GM12865 (cell line): ENCODE data around the gene WDFY4.

Experiments used
- DNase-seq: peaks from one replicate; pipeline ENCODE4 v3.0.0; 2010; ENCODE audit warnings: low read depth
- H3K4me3 ChIP-seq: 2 replicates; pipeline ENCODE4 v1.5.1; 2011; ENCODE audit warnings: mild to moderate bottlenecking, low read depth, low read length, control low read depth
- CTCF ChIP-seq: IDR thresholded peaks from 2 replicates; pipeline ENCODE4 v1.5.1; 2011; ENCODE audit warnings: low read length, control low read depth, low read depth, inconsistent platforms; ENCODE audit not compliant: insufficient read depth; ENCODE audit errors: missing control alignments

Gene WDFY4

GRCh38 chr10:49000437-49001398 is 316.0 kb downstream of the WDFY4 start:
- DNase-seq: no peak
- H3K4me3 ChIP-seq: no peak overlapping the region
- no peak for TF ChIP-seq CTCF

GRCh38 chr10:49001402-49001801 is 316.7 kb downstream of the WDFY4 start:
- H3K4me3 ChIP-seq: no peak overlapping the region
- TF ChIP-seq CTCF: no peak
- no peak for DNase-seq

GRCh38 chr10:49001870-49002672 is 317.4 kb downstream of the WDFY4 start:
- no peak for DNase-seq
- TF ChIP-seq CTCF: no peak
- no peak overlapping the region for H3K4me3 ChIP-seq

- TF ChIP-seq CTCF: no peak
- no peak for DNase-seq
- no peak overlapping the region for H3K4me3 ChIP-seq
These were observed 320.6 kb downstream of the WDFY4 start for GRCh38 chr10:49005270-49005669.

GRCh38 chr10:49007129-49007528 is 322.5 kb downstream of the WDFY4 start:
- TF ChIP-seq CTCF: no peak
- no peak overlapping the region for H3K4me3 ChIP-seq
- no peak for DNase-seq

GRCh38 chr10:49008091-49008490 is 323.4 kb downstream of the WDFY4 start:
- TF ChIP-seq CTCF: no peak
- H3K4me3 ChIP-seq: no peak overlapping the region
- no peak for DNase-seq
